GM23338 (cell line): Measurements from ENCODE around the gene KCNC4.

Source experiments
- CREB1 ChIP-seq: fragments of 250-450 bp; sonication (Bioruptor Pico); IDR thresholded peaks from 2 replicates; pipeline ENCODE4 v1.5.0; 2020; ENCODE audit warnings: low read depth, mild to moderate bottlenecking, moderate library complexity
- CTCF ChIP-seq, 2 experiments: fragments of 200-600 bp in 1 of 2; sonication (generic) in 1 of 2; conservative IDR thresholded peaks; 2 replicates each; pipeline versions ENCODE4 v1.5.1 to v1.6.1; 2016 to 2017; ENCODE audit warnings: antibody characterized with exemption in 2 of 2, low read depth in 2 of 2, mild to moderate bottlenecking in 2 of 2, moderate library complexity in 1 of 2
- ETS1 ChIP-seq: IDR thresholded peaks from 2 replicates; pipeline ENCODE4 v1.6.1; 2016; ENCODE audit warnings: antibody characterized with exemption
- EZH2 ChIP-seq: fragments of 200-600 bp; sonication (generic); IDR thresholded peaks from one replicate; pipeline ENCODE4 v1.8.0; 2017; ENCODE audit warnings: antibody characterized with exemption, mild to moderate bottlenecking, low read depth; ENCODE audit not compliant: unreplicated experiment
- EZH2phosphoT487 ChIP-seq: fragments of 200-600 bp; sonication (generic); IDR thresholded peaks from one replicate; pipeline ENCODE4 v1.8.1; 2018; ENCODE audit warnings: antibody characterized with exemption; ENCODE audit not compliant: unreplicated experiment
- NANOG ChIP-seq: IDR thresholded peaks from 2 replicates; pipeline ENCODE4 v1.6.1; 2016; ENCODE audit warnings: antibody characterized with exemption, borderline replicate concordance
- POLR2AphosphoS5 ChIP-seq: IDR thresholded peaks from 2 replicates; pipeline ENCODE4 v1.6.1; 2016; ENCODE audit warnings: antibody characterized with exemption, low read depth
- REST ChIP-seq: IDR thresholded peaks from one replicate; pipeline ENCODE4 v1.6.1; 2018; ENCODE audit warnings: antibody characterized with exemption; ENCODE audit not compliant: unreplicated experiment

GRCh38 chr1:110201157-110201825, 8.8 kb upstream of the KCNC4 start:
- TF ChIP-seq CTCF (conservative IDR thresholded peaks at IDR 0.05; ENCODE audit: low read depth in 2 of 2): no peak
- no peak for TF ChIP-seq CREB1 (CRISPR knock-in tag)
- TF ChIP-seq EZH2: no peak
- no peak for TF ChIP-seq POLR2AphosphoS5
- no peak for TF ChIP-seq EZH2phosphoT487
- no peak for TF ChIP-seq REST
- no peak for TF ChIP-seq ETS1
- TF ChIP-seq NANOG: no peak
